Measurements from ENCODE around the gene PPP1R7. TPM values are rescaled to one million over a fixed set of nuclear protein-coding genes. Genes with fewer than 3 reads are reported as not detected.

The PPP1R7 gene
- polyA plus RNA-seq, 1 donor from 2014 or later, result 59.3 TPM

DNA sequence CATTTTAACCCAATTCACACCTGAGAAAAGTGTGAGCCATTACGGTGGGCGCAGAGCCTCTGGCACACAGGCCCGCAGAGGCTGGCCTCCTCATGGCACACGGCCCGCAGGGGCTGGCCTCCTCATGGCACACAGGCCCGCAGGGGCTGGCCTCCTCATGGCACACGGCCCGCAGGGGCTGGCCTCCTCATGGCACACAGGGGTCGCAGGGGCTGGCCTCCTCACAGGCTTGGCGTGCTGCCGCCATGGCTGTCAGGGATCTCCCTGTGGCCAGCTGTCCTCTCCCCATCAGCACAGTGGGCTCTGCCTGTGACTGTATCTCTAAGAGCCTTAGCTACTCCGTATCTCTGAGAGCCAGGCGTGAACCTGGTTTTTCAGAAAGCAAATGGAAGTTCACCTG is 62.8 kb downstream of the PPP1R7 start:
- no peaks in the 10 kb centered on the region for H3F3A ChIP-seq (ENCODE audit: insufficient read depth, low read length, poor library complexity, severe bottlenecking)
- H3K9ac ChIP-seq (ENCODE audit: low read length), result no peak overlapping the region
- no peaks in the 10 kb centered on the region for H3K9me3 ChIP-seq (ENCODE audit: low read length)
- H3K27me3 ChIP-seq (ENCODE audit: insufficient read depth, low read depth, low read length), result no peaks in the 10 kb centered on the region
- H3K4me2 ChIP-seq (ENCODE audit: low read length), result no peak overlapping the region
- H3K36me3 ChIP-seq (ENCODE audit: insufficient read depth, low read length), result no peaks in the 10 kb centered on the region
- no peaks in the 10 kb centered on the region for H3K79me2 ChIP-seq (replicated peaks; ENCODE audit: insufficient read depth, low read length)
- H4K20me1 ChIP-seq (ENCODE audit: insufficient read depth), result no peaks in the 10 kb centered on the region
- TF ChIP-seq MXI1 (conservative IDR thresholded peaks at IDR 0.05; ENCODE audit: poor library complexity, severe bottlenecking), result no peak
- no peak for TF ChIP-seq POLR2AphosphoS5 (IDR thresholded peaks at IDR 0.05)
- no peak for TF ChIP-seq EP300 (conservative IDR thresholded peaks at IDR 0.05; ENCODE audit: poor library complexity, severe bottlenecking)
- TF ChIP-seq REST (IDR thresholded peaks at IDR 0.05; ENCODE audit: borderline replicate concordance), result no peak
- no peak for TF ChIP-seq TAF1 (IDR thresholded peaks at IDR 0.05; ENCODE audit: low read depth)
- TF ChIP-seq SMC3 (conservative IDR thresholded peaks at IDR 0.05; ENCODE audit: poor library complexity), result no peak
- no peak for TF ChIP-seq EZH2 (IDR thresholded peaks at IDR 0.05; ENCODE audit: borderline replicate concordance, insufficient read depth, low read length, poor library complexity, severe bottlenecking)
- TF ChIP-seq RAD21 (conservative IDR thresholded peaks at IDR 0.05), result no peak
- H3K27ac ChIP-seq (ENCODE audit: low read length), result no peak overlapping the region
- no peak overlapping the region for H3K4me3 ChIP-seq (ENCODE audit: low read length)
- no peaks in the 10 kb centered on the region for H3K9me2 ChIP-seq (ENCODE audit: insufficient read depth, low read length)
- H2AFZ ChIP-seq (ENCODE audit: low read depth, low read length), result no peak overlapping the region

DNA sequence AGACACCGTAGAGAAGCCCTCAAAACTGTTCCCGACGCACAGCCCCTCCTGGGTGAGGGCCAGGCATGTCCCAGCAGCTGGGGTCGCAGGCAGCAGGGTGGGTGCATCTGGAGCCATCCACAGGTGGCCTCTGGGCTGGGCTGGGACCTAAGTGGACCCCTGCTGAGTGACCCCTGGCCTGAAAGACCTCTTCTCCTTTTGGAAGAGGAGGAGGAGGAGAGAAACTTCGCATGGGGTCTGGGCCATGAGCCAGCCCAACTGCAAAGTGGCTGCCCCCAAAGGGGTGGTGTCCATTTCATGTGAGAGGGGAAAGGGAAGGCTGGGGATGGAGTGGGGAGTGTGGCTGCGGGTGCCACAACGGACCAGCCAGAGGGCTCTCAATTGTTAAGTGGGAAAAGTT is 63.3 kb downstream of the PPP1R7 start:
- Histone ChIP-seq H3K79me2 (replicated peaks; ENCODE audit: insufficient read depth, low read length) (no peaks in the 10 kb centered on the region), H3K4me2 (ENCODE audit: low read length) (no peak overlapping the region), H3K27me3 (ENCODE audit: insufficient read depth, low read depth, low read length) (peaks cover under 1% of the 10 kb centered on the region), H2AFZ (ENCODE audit: low read depth, low read length) (no peak overlapping the region), H3K36me3 (ENCODE audit: insufficient read depth, low read length) (no peaks in the 10 kb centered on the region), H4K20me1 (ENCODE audit: insufficient read depth) (no peaks in the 10 kb centered on the region), H3K27ac (ENCODE audit: low read length) (no peak overlapping the region), H3K9me2 (ENCODE audit: insufficient read depth, low read length) (no peaks in the 10 kb centered on the region), H3K4me3 (ENCODE audit: low read length) (no peak overlapping the region), H3K9me3 (ENCODE audit: low read length) (no peaks in the 10 kb centered on the region), H3F3A (ENCODE audit: insufficient read depth, low read length, poor library complexity, severe bottlenecking) (no peaks in the 10 kb centered on the region), H3K9ac (ENCODE audit: low read length) (no peak overlapping the region)
- no peak for TF ChIP-seq REST (IDR thresholded peaks at IDR 0.05; ENCODE audit: borderline replicate concordance)
- no peak for TF ChIP-seq RAD21 (conservative IDR thresholded peaks at IDR 0.05)

Measured in neural cell (in vitro differentiated cells).